ENCODE measurements around the gene PDCD10. TPM values are rescaled to one million over a fixed set of nuclear protein-coding genes. Genes with fewer than 3 reads are reported as not detected.

The PDCD10 gene
- total and polyA plus RNA-seq, 11 donors = 12.6 to 72.4 (median 41.1) TPM

GRCh38 chr3:167732313-167733065 lies 2.2 kb downstream of the PDCD10 start:
- ATAC-seq = no peak
- no peak for DNase-seq
- no peaks in the 10 kb centered on the region for H3K9me3 ChIP-seq
- H3K27ac ChIP-seq = no peak overlapping the region
- TF ChIP-seq CTCF (IDR thresholded peaks at IDR 0.05) (no peak), POLR2A (IDR thresholded peaks at IDR 0.05) (no peak)
- intact Hi-C loops (cut with DNase I) = loop anchor here in 8 of 10 donors (10.0 kb wide), 6 partner anchors 82 to 362 kb away; partner anchors contain the start of gene GOLIM4 (in 1 of the 8)
- H3K27me3 ChIP-seq = no peaks in the 10 kb centered on the region
- H3K4me1 ChIP-seq = peaks cover 4 to 77% (median 55%) of the 10 kb centered on the region in 12 donors
- no peaks in the 10 kb centered on the region for H3K36me3 ChIP-seq
- peak overlapping the region in 2 of 12 donors; percentile 89 to 91 for H3K4me3 ChIP-seq
- WGBS, 4 donors = 39 to 54% (median 49%) methylated on average over 7 of the region's 7 CpGs

GRCh38 chr3:167731393-167731792 lies 3.3 kb downstream of the PDCD10 start:
- DNase-seq = no peak
- Histone ChIP-seq H3K27me3 (no peaks in the 10 kb centered on the region), H3K4me3 (no peak overlapping the region), H3K36me3 (no peaks in the 10 kb centered on the region), H3K27ac (no peak overlapping the region), H3K9me3 (no peaks in the 10 kb centered on the region), H3K4me1 (peaks cover 4 to 80% (median 58%) of the 10 kb centered on the region in 12 donors)
- no peak for ATAC-seq
- intact Hi-C loops (cut with DNase I) = loop anchor here in 8 of 10 donors (10.0 kb wide), 6 partner anchors 83 to 363 kb away; partner anchors contain the start of gene GOLIM4 (in 1 of the 8)
- 93 to 95% (median 94%) methylated on average over 2 of the region's 2 CpGs for WGBS, 4 donors
- no peak for TF ChIP-seq POLR2A (IDR thresholded peaks at IDR 0.05)
- TF ChIP-seq CTCF (IDR thresholded peaks at IDR 0.05) = no peak

GRCh38 chr3:167729591-167729990 lies 5.1 kb downstream of the PDCD10 start:
- 62 to 81% (median 76%) methylated on average over 2 of the region's 2 CpGs for WGBS, 4 donors
- H3K27ac ChIP-seq = peak overlapping the region in 1 of 12 donors; percentile 42
- no peak for DNase-seq
- no peaks in the 10 kb centered on the region for H3K9me3 ChIP-seq
- peaks cover 4 to 76% (median 56%) of the 10 kb centered on the region in 12 donors for H3K4me1 ChIP-seq
- intact Hi-C loops (cut with DNase I) = no loop called here
- no peak for ATAC-seq
- no peaks in the 10 kb centered on the region for H3K27me3 ChIP-seq
- H3K36me3 ChIP-seq = no peaks in the 10 kb centered on the region
- H3K4me3 ChIP-seq = no peak overlapping the region
- TF ChIP-seq CTCF (IDR thresholded peaks at IDR 0.05) (no peak), POLR2A (IDR thresholded peaks at IDR 0.05) (no peak)

- H3K27me3 ChIP-seq = no peaks in the 10 kb centered on the region
- intact Hi-C loops (cut with DNase I) = no loop called here
- no peak overlapping the region for H3K4me3 ChIP-seq
- TF ChIP-seq CTCF (IDR thresholded peaks at IDR 0.05) (no peak), POLR2A (IDR thresholded peaks at IDR 0.05) (no peak)
- ATAC-seq (peak; percentile 66 to 84 (median 68)), DNase-seq (no peak)
- H3K27ac ChIP-seq = peak overlapping the region in 10 of 12 donors; percentile 8 to 67 (median 42)
- no peaks in the 10 kb centered on the region for H3K36me3 ChIP-seq
- WGBS, 4 donors = 38 to 58% (median 47%) methylated on average over 3 of the region's 3 CpGs
- no peaks in the 10 kb centered on the region for H3K9me3 ChIP-seq
- peaks cover 1 to 74% (median 54%) of the 10 kb centered on the region in 12 donors for H3K4me1 ChIP-seq
These were observed 5.9 kb downstream of the PDCD10 start for GRCh38 chr3:167728632-167729323.
